G401 (cell line): ENCODE data around the gene MT1H. TPM values are rescaled to one million over a fixed set of nuclear protein-coding genes. Genes with fewer than 3 reads are reported as not detected.
"Not testable (repeated sequence)": the region's sequence is repeated elsewhere in the genome, so short reads cannot be mapped to it uniquely, and the experiment has no call there.

Experiments used
- DNase-seq: peaks from one replicate; pipeline ENCODE4 v3.0.0-alpha.2; 2015; ENCODE audit warnings: low spot score
- in situ Hi-C: cut with HindIII; loops from 2 replicates; pipeline ENCODE4 v1.10.0; 2016; ENCODE audit warnings: low sequenced_read_pairs, mixed read lengths
- total RNA-seq: library from RNA; depleted of rRNA; stranded (reverse); fragments of >200 nt; shearing (Covaris generic); gene quantifications from 2 replicates; pipeline ENCODE4 v1.2.3, GENCODE V29; 2014; rRNA removed

The MT1H gene
- total RNA-seq, 1 experiment from 2014 or later: not detected

DNA sequence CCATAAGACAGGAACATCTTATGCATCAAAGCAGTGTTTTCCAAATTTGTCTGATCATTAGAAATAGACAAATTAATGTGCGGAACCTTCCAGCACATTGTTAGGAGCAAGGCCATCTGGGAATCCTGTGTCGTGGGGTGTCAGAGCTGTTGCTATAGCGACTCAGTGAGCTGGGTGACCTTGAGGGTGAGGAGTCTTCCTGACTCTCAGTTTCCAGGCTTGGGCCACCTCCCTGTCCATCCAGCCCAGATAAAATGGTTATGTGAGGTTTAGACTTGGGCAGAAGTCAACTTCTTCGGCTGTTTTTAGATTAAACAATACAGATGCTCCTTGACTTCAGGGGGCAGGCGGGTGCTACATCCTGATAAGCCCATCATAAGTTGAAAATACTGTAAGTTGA, 33.2 kb downstream of the MT1H start:
- in situ Hi-C loops: no loop called here
- no peak for DNase-seq

DNA sequence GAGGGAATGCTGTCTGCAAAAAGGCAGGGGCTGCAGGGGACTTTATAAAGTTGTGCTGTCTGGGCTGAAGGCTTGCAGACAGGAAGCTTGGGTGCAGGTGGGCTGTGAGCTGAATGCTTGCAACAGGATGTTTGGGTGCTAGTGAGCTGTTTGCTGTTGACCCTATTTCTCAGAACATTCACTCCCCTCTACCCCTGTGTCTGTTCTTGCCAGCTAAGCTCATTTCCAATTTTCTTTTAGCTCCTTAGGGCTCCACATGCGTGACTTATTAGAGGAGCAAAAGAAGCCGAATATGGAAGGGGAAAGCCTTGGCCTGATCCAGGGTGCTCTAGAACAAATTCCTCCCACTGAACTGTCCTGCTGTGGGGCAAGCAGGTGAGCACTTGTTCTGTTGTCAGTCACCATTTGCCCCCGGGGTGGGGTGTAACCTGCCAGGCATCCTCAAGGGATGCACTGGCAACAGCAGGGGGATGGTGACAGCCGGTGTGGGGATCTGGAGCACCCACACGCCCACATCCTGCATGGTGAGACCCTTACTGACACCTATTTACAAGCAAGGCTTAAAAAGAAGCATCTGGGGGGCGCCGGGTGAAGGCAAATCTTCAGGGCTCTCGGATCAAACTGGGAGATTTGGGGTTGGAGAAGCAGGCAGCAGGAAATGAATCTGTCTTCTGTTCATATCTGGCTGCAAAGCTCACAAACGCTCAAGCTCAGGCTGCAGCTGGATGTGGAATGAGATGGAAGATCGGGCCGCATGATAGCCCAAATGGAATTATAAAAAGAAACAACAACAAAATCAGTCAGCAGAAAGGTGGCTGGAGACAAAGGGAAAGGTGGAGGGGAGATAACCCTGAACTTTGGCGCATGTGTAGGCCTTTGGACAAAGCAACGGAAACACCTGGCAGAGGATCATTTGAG, 39.2 kb downstream of the MT1H start:
- in situ Hi-C loops: no loop called here
- no peak for DNase-seq

GRCh38 chr16:56709443-56710040, 39.9 kb downstream of the MT1H start:
- no peak for DNase-seq
- in situ Hi-C loops: no loop called here

- in situ Hi-C loops: no loop called here
- DNase-seq: no peak
Observed at GRCh38 chr16:56710181-56710737, 40.6 kb downstream of the MT1H start.

GRCh38 chr16:56711862-56712261, 42.2 kb downstream of the MT1H start:
- in situ Hi-C loops: no loop called here
- DNase-seq: no peak

DNA sequence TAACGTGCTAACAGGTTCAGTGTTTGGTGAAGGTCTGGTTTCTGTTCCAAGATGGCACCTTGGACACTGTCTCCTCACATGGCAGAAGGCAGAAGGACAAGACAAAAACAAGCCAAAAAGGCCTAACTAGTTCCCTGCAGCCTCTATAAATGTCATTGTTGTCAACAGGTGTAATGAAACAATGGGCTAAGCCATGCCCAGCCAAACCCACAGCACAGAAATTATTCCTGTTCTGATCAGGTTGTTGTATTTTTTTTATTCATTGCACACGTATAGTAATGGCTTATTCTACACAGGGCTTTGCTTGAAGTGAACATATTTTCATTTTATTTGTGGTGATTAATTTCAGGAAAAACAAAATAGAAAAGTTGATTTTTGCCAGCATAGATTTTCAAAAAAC, 44.2 kb downstream of the MT1H start:
- in situ Hi-C loops: no loop called here
- DNase-seq: no peak

DNA sequence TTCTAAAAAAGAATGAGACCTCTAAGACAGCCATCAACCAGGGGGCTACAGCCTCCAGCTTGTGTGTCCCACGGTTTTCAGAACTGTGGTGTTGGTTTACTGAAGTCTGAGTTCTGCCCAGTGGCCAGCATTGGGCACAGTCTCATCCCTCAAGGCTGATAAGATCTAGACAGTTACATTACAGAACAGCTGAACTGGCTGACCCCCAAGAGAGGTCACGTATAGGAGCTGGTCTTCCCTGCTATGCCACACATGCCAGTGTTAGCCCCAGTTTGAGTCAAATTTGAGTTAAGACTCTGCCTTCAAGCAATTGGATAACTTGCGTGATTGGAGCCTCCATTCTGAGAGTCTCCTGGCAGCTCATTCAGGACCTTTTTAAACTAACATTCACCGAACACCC, 45.5 kb downstream of the MT1H start:
- in situ Hi-C loops: no loop called here
- no peak for DNase-seq

GRCh38 chr16:56716761-56717160, 47.1 kb downstream of the MT1H start:
- DNase-seq: no peak
- in situ Hi-C loops: no loop called here

DNA sequence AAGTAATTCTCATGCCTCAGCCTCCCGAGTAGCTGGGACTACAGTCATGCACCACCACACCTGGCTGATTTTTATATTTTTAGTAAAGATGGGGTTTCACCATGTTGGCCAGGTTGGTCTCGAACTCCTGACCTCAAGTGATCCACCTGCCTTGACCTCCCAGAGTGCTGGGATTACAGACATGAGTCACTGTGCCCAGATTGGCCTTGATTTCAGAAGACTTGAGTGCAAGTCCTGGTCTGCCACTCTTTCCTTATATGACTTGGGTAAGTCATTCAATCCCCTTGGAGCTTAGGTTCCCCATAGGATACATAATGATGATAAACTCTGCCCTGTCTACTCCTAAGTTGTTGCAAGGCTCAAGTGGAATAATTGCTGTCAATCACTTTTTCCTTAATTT, 47.9 kb downstream of the MT1H start:
- DNase-seq, in situ Hi-C loops: not testable (repeated sequence)

Other genes starting within 250 kb of the MT1H start
- 77.0 and 94.4 TPM in 2 replicates for gene AMFR, start 244.3 kb upstream of the MT1H start, total RNA-seq
- 106 and 165 TPM in 2 replicates for gene NUDT21, start 218.5 kb upstream of the MT1H start, total RNA-seq
- gene OGFOD1, start 218.3 kb upstream of the MT1H start, total RNA-seq: 69.8 and 82.3 TPM in 2 replicates
- gene BBS2, start 149.8 kb upstream of the MT1H start, total RNA-seq: 72.5 and 83.8 TPM in 2 replicates
- gene MT4, start 104.7 kb upstream of the MT1H start, total RNA-seq: not detected in 2 replicates
- not detected in 2 replicates for gene MT3, start 80.3 kb upstream of the MT1H start, total RNA-seq
- gene MT2A, start 61.2 kb upstream of the MT1H start, total RNA-seq: 0.43 TPM in 1 of 2 replicates, not detected in the other
- gene MT1E, start 44.0 kb upstream of the MT1H start, total RNA-seq: not detected in 2 replicates
- gene MT1M, start 37.2 kb upstream of the MT1H start, total RNA-seq: not detected in 2 replicates
- gene MT1A, start 31.1 kb upstream of the MT1H start, total RNA-seq: not detected in 2 replicates
- not detected in 2 replicates for gene MT1B, start 17.9 kb upstream of the MT1H start, total RNA-seq
- not detected in 2 replicates for gene MT1F, start 11.9 kb upstream of the MT1H start, total RNA-seq
- not detected in 2 replicates for gene MT1G, start 1.7 kb upstream of the MT1H start, total RNA-seq
- gene MT1X, start 12.7 kb downstream of the MT1H start, total RNA-seq: 0.80 TPM in 1 of 2 replicates, not detected in the other
- gene NUP93, start 60.3 kb downstream of the MT1H start, total RNA-seq: 112 and 136 TPM in 2 replicates
- gene SLC12A3, start 195.4 kb downstream of the MT1H start, total RNA-seq: 0.25 TPM in 1 of 2 replicates, not detected in the other